Stimulated activated CD8-positive, alpha-beta memory T cell treated with anti-CD3 and anti-CD28 coated beads, Interleukin-15, amount 100 ng/mL, for 24 hours (primary cell): ENCODE results near the gene SPTBN1.
"Not testable (repeated sequence)": the region's sequence is repeated elsewhere in the genome, so short reads cannot be mapped to it uniquely, and the experiment has no call there.

ENCODE experiments used
- DNase-seq: peaks from one replicate; pipeline ENCODE4 v3.0.0-alpha.2; 2020; ENCODE audit warnings: low read depth

The SPTBN1 gene

DNA sequence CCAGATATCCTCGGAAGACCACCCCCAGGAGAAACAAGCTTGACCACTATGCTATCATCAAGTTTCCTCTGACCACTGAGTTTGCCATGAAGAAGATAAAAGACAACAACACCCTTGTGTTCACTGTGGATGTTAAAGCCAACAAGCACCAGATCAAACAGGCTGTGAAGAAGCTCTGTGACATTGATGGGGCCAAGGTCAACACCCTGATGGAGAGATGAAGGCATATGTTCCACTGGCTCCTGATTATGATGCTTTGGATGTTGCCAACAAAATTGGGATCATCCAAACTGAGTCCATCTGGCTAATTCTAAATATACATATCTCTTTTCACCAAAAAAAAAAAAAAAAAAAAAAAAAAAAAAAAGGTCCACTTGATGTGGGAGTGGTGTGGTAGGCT is 73.4 kb downstream of the SPTBN1 start:
- not testable (repeated sequence) for DNase-seq

DNA sequence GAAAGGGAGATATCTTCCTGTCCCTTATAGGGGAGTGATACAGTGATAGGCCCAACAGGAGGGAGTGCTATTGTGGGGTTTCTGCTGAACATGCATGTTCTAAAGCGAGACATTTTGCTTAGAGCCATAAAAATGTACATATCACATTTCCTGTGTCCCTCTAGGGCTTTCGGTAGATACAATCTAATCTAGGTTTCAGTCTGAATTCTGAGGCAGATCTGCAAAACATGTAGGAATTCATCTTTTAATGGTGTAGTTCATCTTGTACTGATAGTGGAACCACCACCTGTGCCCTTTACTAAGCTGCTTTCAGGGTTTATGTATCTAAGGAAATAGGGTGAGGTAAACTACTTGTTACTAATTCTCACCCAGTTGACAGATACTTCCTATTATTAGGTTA is 73.8 kb downstream of the SPTBN1 start:
- no peak for DNase-seq

GRCh38 chr2:54531558-54531957 is 75.4 kb downstream of the SPTBN1 start:
- no peak for DNase-seq

- DNase-seq: no peak
These were observed 78.1 kb downstream of the SPTBN1 start for GRCh38 chr2:54534221-54534620.

DNA sequence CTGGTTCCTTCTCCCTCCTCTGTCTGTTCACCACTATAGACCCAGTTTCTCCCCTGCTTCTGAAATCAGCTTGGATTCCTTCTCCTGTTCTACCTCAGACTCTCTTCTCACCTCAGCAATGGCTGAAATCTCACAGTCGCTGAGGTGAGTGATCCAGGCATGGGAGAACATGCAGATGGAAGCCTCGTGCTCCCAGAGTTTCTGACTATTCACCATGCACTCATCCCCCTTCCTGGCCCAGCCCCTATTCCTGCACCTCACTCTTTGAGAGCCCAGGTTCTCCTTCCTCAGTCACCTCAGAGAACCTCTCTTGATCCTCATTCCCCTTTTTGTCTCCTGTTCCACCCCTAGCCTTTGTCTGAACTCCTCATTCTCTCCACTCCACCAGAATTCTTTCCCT is 78.5 kb downstream of the SPTBN1 start:
- no peak for DNase-seq

GRCh38 chr2:54535599-54536195 is 79.6 kb downstream of the SPTBN1 start:
- DNase-seq: no peak

DNA sequence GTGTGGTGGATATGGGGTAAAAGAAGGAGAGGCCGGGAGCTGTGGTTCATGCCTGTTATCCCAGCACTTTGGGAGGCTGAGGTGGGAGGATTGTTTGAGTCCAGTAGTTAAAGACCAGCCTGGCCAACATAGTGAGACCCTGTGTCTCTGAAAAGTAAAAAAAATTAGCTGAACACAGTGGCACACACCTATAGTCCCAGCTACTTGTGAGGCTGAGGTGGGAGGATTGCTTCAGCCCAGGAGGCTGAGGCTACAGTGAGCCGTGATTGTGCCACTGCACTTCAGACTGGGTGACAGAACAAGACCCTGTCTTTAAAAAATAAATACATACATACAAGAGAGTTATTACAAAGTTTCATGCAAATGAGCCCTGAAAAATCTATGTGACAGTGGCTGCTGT is 80.6 kb downstream of the SPTBN1 start:
- no peak for DNase-seq

DNA sequence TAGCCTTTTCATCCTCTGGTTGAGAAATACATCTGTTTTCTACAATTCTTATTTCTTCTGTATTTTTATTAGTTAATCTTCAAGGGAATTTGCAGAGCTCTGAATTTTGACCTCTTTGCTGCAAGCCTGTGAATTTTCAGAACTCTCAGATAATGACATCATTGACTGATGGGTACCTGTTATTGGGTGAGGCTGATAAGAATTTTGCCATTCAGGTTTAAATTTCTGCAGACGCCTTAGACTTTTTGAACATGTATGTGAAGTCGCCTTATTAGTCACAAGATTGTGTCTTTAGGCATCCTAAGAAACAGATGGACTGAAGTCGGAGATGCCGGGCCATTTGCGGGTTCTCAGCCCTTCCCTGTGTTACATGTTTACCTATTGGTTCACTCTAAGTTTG is 82.4 kb downstream of the SPTBN1 start:
- no peak for DNase-seq

DNA sequence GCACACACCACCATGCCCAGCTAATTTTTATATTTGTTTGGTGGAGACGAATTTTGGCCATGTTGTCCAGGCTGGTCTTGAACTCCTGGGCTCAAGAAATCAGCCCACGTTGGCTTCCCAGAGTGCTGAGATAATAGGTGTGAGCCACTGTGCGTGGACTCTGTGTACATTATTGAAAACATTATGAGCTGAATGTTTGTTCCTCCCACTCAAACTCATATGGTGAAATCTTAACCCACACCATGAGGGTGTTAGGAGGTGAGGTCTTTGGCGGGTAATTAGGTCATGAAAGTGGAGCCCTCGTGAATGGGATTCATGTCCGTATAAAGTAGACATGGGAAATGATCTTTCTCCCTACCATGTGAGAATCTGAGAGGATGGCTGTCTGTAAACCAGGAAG is 83.6 kb downstream of the SPTBN1 start:
- DNase-seq: no peak

DNA sequence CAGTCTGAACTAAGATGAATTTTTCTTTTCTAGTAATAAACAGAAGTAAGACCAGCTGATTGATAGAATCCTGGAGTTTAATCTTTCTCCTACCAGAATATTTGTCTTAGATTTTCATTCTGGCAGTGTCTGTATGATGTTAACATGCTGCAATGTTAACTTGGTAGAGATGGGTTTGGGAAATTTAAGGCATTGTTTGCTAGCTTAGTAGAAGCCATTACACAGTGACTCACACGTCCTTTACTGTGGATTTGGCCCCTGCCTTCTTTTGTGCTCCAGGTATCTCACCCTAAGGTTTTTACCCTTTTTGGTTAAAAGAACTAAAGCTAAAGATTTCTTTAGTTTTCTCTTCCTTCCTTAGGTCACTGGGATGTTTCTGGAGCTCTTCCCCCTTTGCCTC is 84.1 kb downstream of the SPTBN1 start:
- no peak for DNase-seq

DNA sequence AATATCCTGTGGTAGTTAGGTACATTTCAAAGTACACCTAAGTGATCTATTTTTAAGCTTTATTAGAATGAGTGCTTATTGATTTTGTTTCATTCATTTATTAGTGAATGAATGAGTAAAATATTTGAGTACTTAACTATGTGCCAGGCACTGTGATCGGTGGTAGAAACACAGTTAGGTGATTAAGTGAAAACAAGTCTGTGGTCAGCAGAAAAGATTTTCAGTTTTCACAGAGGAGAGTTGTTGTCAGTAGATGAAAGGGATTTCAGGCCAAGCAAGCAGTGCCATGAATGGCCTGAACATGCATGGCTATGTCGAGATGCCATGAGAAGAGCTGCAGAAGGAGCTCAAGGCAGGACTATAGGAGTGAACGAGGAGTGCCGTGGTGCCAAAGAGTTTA is 85.9 kb downstream of the SPTBN1 start:
- no peak for DNase-seq

DNA sequence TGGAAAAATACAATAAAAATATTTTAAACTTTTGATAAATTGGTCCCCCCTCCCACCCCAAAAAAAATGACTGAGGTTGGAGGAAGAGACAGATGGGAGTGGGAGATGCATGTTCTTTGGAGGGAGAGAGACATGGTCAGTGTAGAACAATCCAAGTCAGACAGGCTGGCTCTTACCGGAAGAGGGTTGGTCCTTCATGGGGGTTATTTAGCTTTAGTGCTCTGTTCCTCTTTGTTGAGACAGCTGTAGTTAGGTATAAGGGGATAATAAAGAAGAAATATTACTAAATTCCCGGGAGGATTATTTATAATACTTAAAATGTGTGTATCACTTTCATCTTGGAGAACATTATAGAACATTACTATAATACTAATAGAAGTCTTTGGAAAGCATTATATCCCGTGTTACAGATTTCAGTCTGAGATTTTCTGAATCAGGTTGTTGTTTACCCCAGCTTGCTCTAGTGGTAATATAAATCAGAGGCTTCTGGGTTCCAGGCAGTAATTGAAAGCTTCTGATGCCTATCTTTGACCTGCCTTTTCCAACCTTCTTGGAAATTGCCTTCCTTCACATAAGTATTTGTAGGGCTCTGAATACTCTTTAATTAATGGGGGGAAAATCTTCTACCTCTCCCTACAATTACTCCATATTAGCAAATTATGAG is 87.7 kb downstream of the SPTBN1 start:
- no peak for DNase-seq

DNA sequence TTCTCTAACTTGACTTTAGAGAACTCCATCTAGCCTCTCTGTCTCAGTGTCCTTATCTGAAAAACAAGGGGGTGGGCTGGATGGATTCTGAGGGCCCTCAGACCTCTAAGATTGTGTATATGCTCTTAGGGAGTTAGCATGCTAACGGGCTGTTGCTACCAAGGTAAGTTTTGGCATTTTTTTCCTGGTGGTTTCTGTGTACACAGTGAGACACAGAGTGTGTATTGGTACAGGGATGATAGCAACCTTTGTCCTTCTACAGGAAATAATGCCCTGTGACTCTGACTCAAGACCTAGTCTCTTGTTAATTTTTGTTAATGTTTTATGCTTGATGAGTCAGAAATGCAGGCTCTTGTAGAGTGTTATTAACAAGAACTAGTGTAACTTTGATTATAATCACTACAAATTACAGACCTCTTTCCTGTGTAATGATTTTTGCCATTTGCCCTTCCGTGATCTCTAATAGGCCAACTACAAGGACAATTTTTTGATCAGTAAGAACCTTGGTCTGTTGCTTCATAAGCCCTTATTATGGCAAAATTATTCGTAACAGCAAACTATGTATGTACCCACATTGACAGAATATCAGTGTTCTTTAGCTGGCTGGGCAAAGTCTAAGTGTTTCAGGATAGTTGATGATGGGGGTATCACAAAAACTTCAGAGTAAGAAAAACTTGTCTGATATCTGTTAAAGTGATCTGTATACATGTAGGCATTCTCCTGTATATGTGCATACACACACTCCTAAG is 89.7 kb downstream of the SPTBN1 start:
- DNase-seq: no peak

DNA sequence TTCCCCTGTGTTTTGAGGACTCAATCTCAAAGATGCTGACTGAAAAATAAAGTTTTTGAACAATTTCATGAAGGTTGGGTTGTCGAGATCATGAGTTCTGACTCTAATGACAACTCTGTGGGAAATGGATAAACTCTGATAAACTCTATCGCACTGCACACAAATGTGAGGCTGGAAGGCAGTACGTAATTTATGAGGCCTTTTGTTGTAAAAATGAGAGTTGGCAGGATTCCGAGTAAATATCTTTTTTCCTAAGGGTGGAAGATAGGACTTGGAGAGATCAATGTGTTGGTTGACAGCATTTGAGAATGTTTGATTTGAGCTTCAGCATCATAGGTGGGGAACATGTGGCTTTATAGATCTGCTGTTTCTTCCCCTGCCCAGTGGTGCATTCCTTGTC is 90.4 kb downstream of the SPTBN1 start:
- DNase-seq: no peak

DNA sequence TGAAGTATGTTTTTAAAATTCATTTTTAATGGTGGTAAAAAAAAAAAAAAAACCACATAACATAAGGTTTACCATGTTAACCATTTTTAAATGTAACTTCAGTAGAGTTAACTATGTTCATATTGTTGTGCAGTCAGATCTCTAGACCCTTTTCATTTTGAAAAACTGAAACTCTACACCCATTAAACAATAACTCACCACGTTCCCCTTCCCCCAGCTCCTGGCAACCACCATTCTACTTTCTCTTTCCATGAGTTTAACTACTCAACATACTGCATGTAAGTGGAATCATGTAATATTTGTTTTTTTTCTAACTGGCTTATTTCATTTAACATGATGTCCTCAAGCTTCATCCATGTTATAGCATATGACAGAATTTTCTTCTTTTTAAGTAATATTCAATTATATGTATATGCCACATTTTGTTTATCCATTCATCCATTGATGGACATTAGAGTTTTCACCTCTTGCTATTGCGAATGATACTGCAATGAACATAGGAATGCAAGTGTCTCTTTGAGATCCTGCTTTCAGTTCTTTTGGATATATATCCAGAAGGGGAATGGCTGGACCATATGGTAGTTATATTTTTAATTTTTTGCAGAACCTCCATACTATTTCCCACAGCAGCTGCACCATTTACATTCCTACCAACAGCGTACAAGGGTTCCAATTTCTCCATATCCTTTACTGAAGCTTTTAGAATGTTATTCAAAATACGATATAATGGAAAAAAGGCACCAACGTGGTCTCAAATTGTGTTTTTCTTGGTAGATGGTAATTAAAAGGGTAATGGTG is 91.0 kb downstream of the SPTBN1 start:
- no peak for DNase-seq

DNA sequence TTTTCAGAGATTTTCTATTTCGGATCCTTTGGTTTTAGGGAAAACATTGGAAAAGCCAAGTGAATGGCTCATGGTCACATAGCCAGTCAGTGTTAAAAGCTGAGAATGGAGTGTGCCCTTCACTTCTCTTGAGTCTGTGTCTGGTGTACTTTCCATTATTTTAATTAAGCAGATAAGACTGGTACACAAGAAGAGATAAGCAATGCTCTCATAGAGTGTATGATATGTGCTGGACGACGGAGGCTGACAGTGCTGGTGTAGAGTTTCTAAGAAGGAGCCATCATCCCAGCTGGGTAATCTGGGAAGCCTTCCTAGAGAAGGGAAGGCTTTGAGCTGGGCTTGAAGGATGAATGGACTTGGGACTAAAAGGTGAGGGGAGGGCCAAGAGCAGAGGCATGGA is 93.3 kb downstream of the SPTBN1 start:
- no peak for DNase-seq

DNA sequence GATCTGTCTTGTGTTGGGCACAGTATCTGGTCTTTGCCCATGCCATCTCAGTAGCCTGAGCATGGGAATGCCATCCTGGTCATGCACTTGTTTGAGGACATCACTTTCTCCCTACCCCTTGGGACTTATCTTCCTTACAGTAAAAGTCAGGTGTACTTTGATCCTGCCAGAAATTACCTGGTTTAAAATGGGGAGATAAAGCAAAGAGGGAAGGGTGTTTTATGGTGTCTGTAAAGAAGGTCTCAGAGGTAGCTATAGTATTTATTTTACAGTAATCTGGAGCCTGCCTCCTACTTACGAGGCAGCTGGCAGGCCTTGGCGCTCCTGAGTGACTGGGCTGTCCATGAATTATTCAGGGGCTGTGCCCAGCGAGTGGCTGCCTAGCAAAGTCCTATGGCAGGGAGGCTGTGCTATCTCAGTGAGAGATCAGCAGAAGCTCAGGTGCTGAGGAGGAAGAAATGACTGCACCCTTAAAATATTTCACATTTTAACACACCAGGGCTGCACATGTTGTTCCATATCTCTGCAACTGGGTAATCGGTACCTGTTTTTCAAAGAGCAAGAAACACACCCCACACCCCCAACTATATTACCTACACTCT is 93.9 kb downstream of the SPTBN1 start:
- no peak for DNase-seq

DNA sequence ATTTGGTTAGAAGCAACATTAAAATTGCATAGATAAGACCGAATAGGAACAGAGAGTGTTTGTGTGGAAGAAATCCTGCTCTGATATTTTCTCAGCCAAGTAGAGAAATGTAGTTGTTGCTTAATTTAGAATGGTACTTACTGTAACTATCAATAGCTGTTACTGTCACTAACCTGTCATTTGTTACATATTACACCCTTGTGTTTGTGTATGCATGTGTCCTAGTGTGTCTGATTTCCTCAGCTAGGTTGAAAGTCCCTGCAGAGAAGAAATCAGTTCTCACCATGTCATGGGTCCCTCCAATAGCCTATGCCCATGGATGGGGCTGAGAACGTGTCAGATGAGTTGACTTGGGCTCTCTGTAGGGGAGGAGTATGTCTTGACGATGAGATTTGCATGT is 94.4 kb downstream of the SPTBN1 start:
- no peak for DNase-seq

DNA sequence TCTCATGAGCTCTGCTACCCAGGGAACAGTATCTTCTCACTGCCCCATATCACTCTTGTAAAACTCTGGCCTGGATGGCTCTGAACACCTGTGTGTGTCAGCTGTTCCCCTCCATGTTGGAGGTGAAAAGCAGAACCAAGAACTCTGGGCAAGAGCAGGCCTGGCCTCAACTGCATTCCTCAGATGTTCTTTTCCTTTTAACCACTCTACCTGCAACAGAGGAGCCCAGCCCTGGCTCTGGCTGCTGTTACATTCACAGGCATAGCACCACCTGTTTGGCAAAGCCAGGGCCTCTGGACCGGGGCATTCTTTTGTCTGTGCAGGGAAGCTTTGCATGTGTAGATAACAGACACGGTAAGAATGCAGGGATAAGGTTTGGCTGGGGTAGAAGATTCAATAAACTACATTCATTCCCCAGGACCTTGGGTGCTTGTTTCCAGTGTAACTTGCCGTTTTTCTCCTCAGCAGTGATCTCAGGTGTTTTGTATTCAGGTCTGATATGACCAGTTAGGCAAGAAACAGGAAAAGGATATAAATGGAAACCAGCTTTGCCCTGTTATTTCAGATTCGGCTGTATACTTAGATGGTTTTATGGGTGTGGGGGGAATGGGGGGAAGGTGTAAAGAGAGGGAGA is 95.1 kb downstream of the SPTBN1 start:
- DNase-seq: no peak

DNA sequence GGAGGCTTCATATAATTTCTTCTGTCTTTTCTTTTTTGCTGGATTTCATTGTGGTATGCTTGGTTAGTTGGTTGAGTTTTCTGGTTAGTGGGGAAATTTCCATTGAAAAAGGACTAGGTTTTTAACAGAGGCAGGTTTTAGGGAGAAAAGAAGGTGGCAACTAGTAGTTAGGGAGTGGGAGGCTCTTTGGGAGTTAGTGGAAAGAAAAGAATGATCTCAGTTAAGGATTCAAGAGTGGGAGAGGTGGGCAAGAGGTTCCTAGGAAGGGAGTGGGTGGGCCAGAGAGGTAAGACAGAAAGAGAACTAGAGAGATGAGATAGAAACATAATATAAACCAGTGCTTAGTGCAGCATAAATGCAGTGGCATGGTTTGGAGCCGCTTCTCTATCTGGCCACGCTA is 96.9 kb downstream of the SPTBN1 start:
- DNase-seq: no peak

- no peak for DNase-seq
These were observed 97.6 kb downstream of the SPTBN1 start for GRCh38 chr2:54553775-54554174.

GRCh38 chr2:54555318-54555837 is 99.3 kb downstream of the SPTBN1 start:
- no peak for DNase-seq
